K562 (cell line): Measurements from ENCODE around the gene DCTD. TPM values are rescaled to one million over a fixed set of nuclear protein-coding genes. Genes with fewer than 3 reads are reported as not detected.

Source experiments
- CBX3 ChIP-seq, 2 experiments: IDR thresholded peaks; 1 replicate in 1 of 2; 2 replicates in 1 of 2; pipeline ENCODE4 v1.6.1; 2012; ENCODE audit warnings: inconsistent platforms in 2 of 2, low read length in 2 of 2, borderline replicate concordance in 1 of 2, control low read depth in 1 of 2
- CXXC5 ChIP-seq: fragments of 250-450 bp; sonication (Bioruptor Pico); IDR thresholded peaks from 2 replicates; pipeline ENCODE4 v1.8.0; 2022; ENCODE audit warnings: inconsistent platforms, mild to moderate bottlenecking, moderate library complexity
- ELF1 ChIP-seq: fragments of 200-800 bp; sonication (Bioruptor generic); IDR thresholded peaks from 2 replicates; pipeline ENCODE4 v1.6.1; 2016; ENCODE audit warnings: missing genetic modification characterization, missing compliant biosample characterization
- GTF2F1 ChIP-seq: IDR thresholded peaks from 2 replicates; pipeline ENCODE4 v1.6.1; 2011; ENCODE audit warnings: low read depth, low read length, improper control_type of control experiment
- IFI16 ChIP-seq: fragments of 250-450 bp; sonication (Bioruptor Pico); IDR thresholded peaks from 2 replicates; pipeline ENCODE4 v2.1.2; 2022; ENCODE audit warnings: mild to moderate bottlenecking, inconsistent platforms
- MCM5 ChIP-seq: fragments of 450-650 bp; IDR thresholded peaks from 2 replicates; pipeline ENCODE4 v1.6.1; 2016; ENCODE audit warnings: low read depth
- MTF1 ChIP-seq: fragments of 250-450 bp; sonication (Bioruptor Pico); IDR thresholded peaks from 2 replicates; pipeline ENCODE4 v1.9.0; 2021; ENCODE audit warnings: moderate library complexity, mild to moderate bottlenecking, inconsistent platforms, borderline replicate concordance
- NR4A1 ChIP-seq, 2 experiments: fragments of 250-450 bp in 1 of 2; fragments of 450-650 bp in 1 of 2; sonication (Bioruptor Pico) in 1 of 2; IDR thresholded peaks; 2 replicates each; pipeline versions ENCODE4 v1.4.0 to v1.6.1; 2016 to 2020; ENCODE audit warnings: mild to moderate bottlenecking in 2 of 2, missing compliant biosample characterization in 1 of 2, missing genetic modification characterization in 1 of 2, moderate library complexity in 1 of 2
- RBM17 ChIP-seq: fragments of 200-400 bp; formaldehyde crosslinking; IDR thresholded peaks from 2 replicates; pipeline ENCODE4 v1.6.1; 2017; ENCODE audit warnings: low read depth, mild to moderate bottlenecking, low read length, borderline replicate concordance
- SPI1 ChIP-seq: IDR thresholded peaks from 2 replicates; pipeline ENCODE4 v1.6.1; 2011; ENCODE audit warnings: low read depth, low read length, control low read depth, borderline replicate concordance
- THRAP3 ChIP-seq: fragments of 450-650 bp; IDR thresholded peaks from 2 replicates; pipeline ENCODE4 v1.6.1; 2016; ENCODE audit warnings: mild to moderate bottlenecking, inconsistent platforms, borderline replicate concordance
- ZNF224 ChIP-seq: sonication (generic); formaldehyde crosslinking; IDR thresholded peaks from 2 replicates; pipeline ENCODE4 v1.8.0; 2022; ENCODE audit warnings: mild to moderate bottlenecking, missing genetic modification reagents
- polyA plus RNA-seq, 8 experiments: library from polyadenylated mRNA; depleted of rRNA in 4 of 8; stranded (reverse) in 5 of 8; unstranded in 3 of 8; fragments of >200 nt; fragmentation: Nextera tagmentation in 2 of 8; fragmentation: Illumina TruSeq in 1 of 8; extraction: Ambion mirVana in 2 of 8; extraction: Trizol in 1 of 8; gene quantifications; 2 replicates each; pipeline versions ENCODE4 v1.2.1 to v1.2.3, GENCODE V29; 2011 to 2014; ENCODE audit warnings: inconsistent platforms in 1 of 8, missing spikeins in 1 of 8
- total RNA-seq, 7 experiments: library from RNA; depleted of rRNA in 6 of 7; stranded (reverse); fragments of >200 nt in 6 of 7; fragmentation: Illumina TruSeq in 2 of 7; extraction: Trizol in 2 of 7; gene quantifications; 2 replicates each; pipeline versions ENCODE4 v1.2.1 to v1.2.3, GENCODE V29; 2011 to 2021; ENCODE audit warnings: low replicate concordance in 1 of 7
- TF ChIP-seq, protein P1 (sequence below): fragments of 450-650 bp; IDR thresholded peaks from 2 replicates; pipeline ENCODE4 v1.6.1; 2016; ENCODE audit warnings: mild to moderate bottlenecking, moderate library complexity
- TF ChIP-seq, protein P2 (sequence below): fragments of 450-650 bp; conservative IDR thresholded peaks from 2 replicates; pipeline ENCODE4 v1.6.1; 2016; ENCODE audit warnings: missing genetic modification characterization, low read depth, mild to moderate bottlenecking, control low read depth, missing compliant biosample characterization

DCTD gene
- total and polyA plus RNA-seq, 9 of the 15 experiments (the other 6 are each of a cell fraction or from before 2014, with no cell fraction given), result 38.7 to 114 (median 76.5) TPM

DNA sequence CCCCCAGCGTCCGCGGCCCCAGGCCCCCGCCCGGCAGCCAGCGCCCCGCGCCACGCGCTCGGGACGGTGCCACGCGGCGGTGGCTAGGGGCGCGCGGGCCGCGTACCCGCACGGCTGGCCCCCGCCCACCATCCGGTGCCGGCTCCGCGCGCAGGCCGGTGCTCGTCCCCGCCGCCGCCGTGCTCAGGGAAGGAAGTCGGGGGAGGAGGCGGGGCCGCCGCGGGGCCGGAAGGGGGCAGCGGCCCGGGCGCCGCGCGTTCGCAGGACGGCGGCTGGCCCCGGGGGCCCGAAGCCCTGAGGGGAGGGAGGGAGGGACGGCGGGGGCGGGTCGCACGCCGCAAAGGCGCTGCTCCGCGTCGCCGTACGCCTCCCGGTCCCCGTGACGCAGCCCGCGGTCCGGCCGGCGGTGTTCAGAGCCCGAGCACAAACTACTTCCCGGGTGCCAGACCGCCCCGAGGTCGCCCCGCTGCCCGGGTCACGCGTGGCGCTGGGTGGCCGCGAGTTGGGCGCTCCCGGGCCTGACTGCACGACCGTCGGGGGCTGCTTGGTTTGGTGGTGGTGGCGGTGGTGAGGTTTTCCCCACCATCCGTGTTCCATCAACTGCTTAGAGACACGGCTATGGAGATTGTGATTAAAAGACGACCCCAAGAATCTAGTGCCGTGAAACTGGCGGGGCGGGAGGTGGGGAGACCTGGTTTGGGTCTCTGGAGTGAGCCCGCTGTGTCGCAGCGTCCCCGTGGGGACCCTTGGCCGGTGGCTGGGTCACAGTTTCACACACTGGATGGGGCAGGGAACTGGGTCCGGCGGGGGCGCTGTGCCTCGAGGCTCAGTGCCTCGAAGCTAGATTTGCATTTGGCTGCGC, at the start of gene DCTD (continued):
- TF ChIP-seq, protein P1, sequence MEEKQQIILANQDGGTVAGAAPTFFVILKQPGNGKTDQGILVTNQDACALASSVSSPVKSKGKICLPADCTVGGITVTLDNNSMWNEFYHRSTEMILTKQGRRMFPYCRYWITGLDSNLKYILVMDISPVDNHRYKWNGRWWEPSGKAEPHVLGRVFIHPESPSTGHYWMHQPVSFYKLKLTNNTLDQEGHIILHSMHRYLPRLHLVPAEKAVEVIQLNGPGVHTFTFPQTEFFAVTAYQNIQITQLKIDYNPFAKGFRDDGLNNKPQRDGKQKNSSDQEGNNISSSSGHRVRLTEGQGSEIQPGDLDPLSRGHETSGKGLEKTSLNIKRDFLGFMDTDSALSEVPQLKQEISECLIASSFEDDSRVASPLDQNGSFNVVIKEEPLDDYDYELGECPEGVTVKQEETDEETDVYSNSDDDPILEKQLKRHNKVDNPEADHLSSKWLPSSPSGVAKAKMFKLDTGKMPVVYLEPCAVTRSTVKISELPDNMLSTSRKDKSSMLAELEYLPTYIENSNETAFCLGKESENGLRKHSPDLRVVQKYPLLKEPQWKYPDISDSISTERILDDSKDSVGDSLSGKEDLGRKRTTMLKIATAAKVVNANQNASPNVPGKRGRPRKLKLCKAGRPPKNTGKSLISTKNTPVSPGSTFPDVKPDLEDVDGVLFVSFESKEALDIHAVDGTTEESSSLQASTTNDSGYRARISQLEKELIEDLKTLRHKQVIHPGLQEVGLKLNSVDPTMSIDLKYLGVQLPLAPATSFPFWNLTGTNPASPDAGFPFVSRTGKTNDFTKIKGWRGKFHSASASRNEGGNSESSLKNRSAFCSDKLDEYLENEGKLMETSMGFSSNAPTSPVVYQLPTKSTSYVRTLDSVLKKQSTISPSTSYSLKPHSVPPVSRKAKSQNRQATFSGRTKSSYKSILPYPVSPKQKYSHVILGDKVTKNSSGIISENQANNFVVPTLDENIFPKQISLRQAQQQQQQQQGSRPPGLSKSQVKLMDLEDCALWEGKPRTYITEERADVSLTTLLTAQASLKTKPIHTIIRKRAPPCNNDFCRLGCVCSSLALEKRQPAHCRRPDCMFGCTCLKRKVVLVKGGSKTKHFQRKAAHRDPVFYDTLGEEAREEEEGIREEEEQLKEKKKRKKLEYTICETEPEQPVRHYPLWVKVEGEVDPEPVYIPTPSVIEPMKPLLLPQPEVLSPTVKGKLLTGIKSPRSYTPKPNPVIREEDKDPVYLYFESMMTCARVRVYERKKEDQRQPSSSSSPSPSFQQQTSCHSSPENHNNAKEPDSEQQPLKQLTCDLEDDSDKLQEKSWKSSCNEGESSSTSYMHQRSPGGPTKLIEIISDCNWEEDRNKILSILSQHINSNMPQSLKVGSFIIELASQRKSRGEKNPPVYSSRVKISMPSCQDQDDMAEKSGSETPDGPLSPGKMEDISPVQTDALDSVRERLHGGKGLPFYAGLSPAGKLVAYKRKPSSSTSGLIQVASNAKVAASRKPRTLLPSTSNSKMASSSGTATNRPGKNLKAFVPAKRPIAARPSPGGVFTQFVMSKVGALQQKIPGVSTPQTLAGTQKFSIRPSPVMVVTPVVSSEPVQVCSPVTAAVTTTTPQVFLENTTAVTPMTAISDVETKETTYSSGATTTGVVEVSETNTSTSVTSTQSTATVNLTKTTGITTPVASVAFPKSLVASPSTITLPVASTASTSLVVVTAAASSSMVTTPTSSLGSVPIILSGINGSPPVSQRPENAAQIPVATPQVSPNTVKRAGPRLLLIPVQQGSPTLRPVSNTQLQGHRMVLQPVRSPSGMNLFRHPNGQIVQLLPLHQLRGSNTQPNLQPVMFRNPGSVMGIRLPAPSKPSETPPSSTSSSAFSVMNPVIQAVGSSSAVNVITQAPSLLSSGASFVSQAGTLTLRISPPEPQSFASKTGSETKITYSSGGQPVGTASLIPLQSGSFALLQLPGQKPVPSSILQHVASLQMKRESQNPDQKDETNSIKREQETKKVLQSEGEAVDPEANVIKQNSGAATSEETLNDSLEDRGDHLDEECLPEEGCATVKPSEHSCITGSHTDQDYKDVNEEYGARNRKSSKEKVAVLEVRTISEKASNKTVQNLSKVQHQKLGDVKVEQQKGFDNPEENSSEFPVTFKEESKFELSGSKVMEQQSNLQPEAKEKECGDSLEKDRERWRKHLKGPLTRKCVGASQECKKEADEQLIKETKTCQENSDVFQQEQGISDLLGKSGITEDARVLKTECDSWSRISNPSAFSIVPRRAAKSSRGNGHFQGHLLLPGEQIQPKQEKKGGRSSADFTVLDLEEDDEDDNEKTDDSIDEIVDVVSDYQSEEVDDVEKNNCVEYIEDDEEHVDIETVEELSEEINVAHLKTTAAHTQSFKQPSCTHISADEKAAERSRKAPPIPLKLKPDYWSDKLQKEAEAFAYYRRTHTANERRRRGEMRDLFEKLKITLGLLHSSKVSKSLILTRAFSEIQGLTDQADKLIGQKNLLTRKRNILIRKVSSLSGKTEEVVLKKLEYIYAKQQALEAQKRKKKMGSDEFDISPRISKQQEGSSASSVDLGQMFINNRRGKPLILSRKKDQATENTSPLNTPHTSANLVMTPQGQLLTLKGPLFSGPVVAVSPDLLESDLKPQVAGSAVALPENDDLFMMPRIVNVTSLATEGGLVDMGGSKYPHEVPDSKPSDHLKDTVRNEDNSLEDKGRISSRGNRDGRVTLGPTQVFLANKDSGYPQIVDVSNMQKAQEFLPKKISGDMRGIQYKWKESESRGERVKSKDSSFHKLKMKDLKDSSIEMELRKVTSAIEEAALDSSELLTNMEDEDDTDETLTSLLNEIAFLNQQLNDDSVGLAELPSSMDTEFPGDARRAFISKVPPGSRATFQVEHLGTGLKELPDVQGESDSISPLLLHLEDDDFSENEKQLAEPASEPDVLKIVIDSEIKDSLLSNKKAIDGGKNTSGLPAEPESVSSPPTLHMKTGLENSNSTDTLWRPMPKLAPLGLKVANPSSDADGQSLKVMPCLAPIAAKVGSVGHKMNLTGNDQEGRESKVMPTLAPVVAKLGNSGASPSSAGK, result peak; percentile 84
- TF ChIP-seq CXXC5 (CRISPR knock-in tag) (peak; percentile 71), MTF1 (CRISPR knock-in tag) (no peak), RBM17 (no peak), MCM5 (no peak), ZNF224 (CRISPR knock-in tag) (no peak), GTF2F1 (no peak), ELF1 (tag) (peak; percentile 32), IFI16 (CRISPR knock-in tag) (no peak), SPI1 (peak; percentile 61), THRAP3 (no peak), CBX3 (IDR thresholded peaks at IDR 0.05; ENCODE audit: borderline replicate concordance in 1 of 2, low read length in 2 of 2) (peak in 1 of 2 experiments; percentile 44; a peak in 1 of 3 replicates), NR4A1 (CRISPR knock-in tag; IDR thresholded peaks at IDR 0.05) (no peak), NR4A1 (tag; IDR thresholded peaks at IDR 0.05) (no peak)
- TF ChIP-seq, protein P2, sequence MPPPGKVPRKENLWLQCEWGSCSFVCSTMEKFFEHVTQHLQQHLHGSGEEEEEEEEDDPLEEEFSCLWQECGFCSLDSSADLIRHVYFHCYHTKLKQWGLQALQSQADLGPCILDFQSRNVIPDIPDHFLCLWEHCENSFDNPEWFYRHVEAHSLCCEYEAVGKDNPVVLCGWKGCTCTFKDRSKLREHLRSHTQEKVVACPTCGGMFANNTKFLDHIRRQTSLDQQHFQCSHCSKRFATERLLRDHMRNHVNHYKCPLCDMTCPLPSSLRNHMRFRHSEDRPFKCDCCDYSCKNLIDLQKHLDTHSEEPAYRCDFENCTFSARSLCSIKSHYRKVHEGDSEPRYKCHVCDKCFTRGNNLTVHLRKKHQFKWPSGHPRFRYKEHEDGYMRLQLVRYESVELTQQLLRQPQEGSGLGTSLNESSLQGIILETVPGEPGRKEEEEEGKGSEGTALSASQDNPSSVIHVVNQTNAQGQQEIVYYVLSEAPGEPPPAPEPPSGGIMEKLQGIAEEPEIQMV (tag), result no peak
